Panc1 (cell line): Measurements from ENCODE around the gene COX17. TPM values are rescaled to one million over a fixed set of nuclear protein-coding genes. Genes with fewer than 3 reads are reported as not detected.

Experiments used
- ATAC-seq: fragments of 200-7000 bp; cut with Tn5 transposase; 2 replicates; pipeline ENCODE4 v1.9.1; 2020; ENCODE audit warnings: mild to moderate bottlenecking, moderate library complexity
- BruUV-seq: library from RNA; stranded (reverse); fragments of 400-500 nt; replicated peaks from 2 replicates; lab custom pipeline; 2021; lab: Mats Ljungman, UMichigan
- CTCF ChIA-PET: fragments of 300-600 bp; sonication (Branson Sonifier 250); formaldehyde crosslinking; loops from one replicate; lab custom pipeline; 2022; ENCODE audit warnings: antibody characterized with exemption; lab: Charles Lee
- POLR2A ChIA-PET: fragments of 300-600 bp; sonication (Branson Sonifier 250); formaldehyde crosslinking; loops from one replicate; lab custom pipeline; 2022; ENCODE audit warnings: antibody characterized with exemption; lab: Charles Lee
- DNase-seq: peaks from one replicate; pipeline ENCODE4 v3.0.0-alpha.2; 2010; ENCODE audit warnings: low read depth, low spot score
- H3K27ac ChIP-seq: 2 replicates; pipeline ENCODE4 v1.5.1; 2011; ENCODE audit warnings: mild to moderate bottlenecking, low read length, inconsistent platforms
- H3K27me3 ChIP-seq: fragments of 200-500 bp; sonication (Bioruptor generic); 2 replicates; pipeline ENCODE4 v1.6.0; 2014; ENCODE audit warnings: low read length, inconsistent platforms; ENCODE audit not compliant: control insufficient read depth, insufficient read depth
- H3K36me3 ChIP-seq: fragments of 200-500 bp; sonication (Bioruptor generic); 2 replicates; pipeline ENCODE4 v1.5.1; 2014; ENCODE audit warnings: inconsistent platforms, mild to moderate bottlenecking, low read length, moderate library complexity; ENCODE audit not compliant: control insufficient read depth, insufficient read depth
- H3K4me1 ChIP-seq: 2 replicates; pipeline ENCODE4 v1.5.1; 2011; ENCODE audit warnings: inconsistent platforms, mild to moderate bottlenecking, low read length, moderate library complexity; ENCODE audit not compliant: control insufficient read depth, insufficient read depth
- H3K4me3 ChIP-seq, 2 experiments: 2 replicates each; pipeline ENCODE4 v1.5.1; 2011 to 2012; ENCODE audit warnings: low read depth in 2 of 2, low read length in 2 of 2, mild to moderate bottlenecking in 2 of 2, inconsistent platforms in 1 of 2, moderate library complexity in 1 of 2
- H3K9me3 ChIP-seq: fragments of 200-500 bp; sonication (Bioruptor generic); 2 replicates; pipeline ENCODE4 v1.5.1; 2014; ENCODE audit warnings: low read depth, mild to moderate bottlenecking, inconsistent platforms, low read length, moderate library complexity; ENCODE audit not compliant: control insufficient read depth, insufficient read depth
- POLR2AphosphoS5 ChIP-seq: IDR thresholded peaks from 2 replicates; pipeline ENCODE4 v1.6.1; 2012; ENCODE audit warnings: mild to moderate bottlenecking, low read depth, low read length, moderate library complexity
- SIN3A ChIP-seq: IDR thresholded peaks from 2 replicates; pipeline ENCODE4 v1.6.1; 2012; ENCODE audit warnings: low read depth, mild to moderate bottlenecking, low read length, moderate library complexity, borderline replicate concordance; ENCODE audit not compliant: insufficient read depth
- TCF7L2 ChIP-seq: IDR thresholded peaks from 2 replicates; pipeline ENCODE4 v1.6.1; 2011; ENCODE audit warnings: mild to moderate bottlenecking, low read depth, low read length, inconsistent platforms
- in situ Hi-C: cut with HindIII; loops from 2 replicates; pipeline ENCODE4 v1.10.0; 2016; ENCODE audit warnings: low sequenced_read_pairs, low pct_unique_long_range_greater_than_20kb
- intact Hi-C: fragments of 100-400 bp; cut with micrococcal nuclease; formaldehyde crosslinking; loops from one replicate; pipeline ENCODE4 v1.10.0; 2022; ENCODE audit not compliant: unreplicated experiment
- total RNA-seq: library from RNA; stranded (reverse); gene quantifications from one replicate; pipeline ENCODE4 v1.2.1, GENCODE V29; 2021; ENCODE audit not compliant: unreplicated experiment
- TF ChIP-seq, protein P1 (sequence below), 2 experiments: IDR thresholded peaks; 2 replicates each; pipeline ENCODE4 v1.6.1; 2011 to 2012; ENCODE audit warnings: low read depth in 2 of 2, control low read depth in 1 of 2, low read length in 1 of 2, mild to moderate bottlenecking in 1 of 2, moderate library complexity in 1 of 2; ENCODE audit not compliant: insufficient read depth in 1 of 2
- TF ChIP-seq, protein P2 (sequence below): fragments of 450-650 bp; IDR thresholded peaks from 2 replicates; pipeline ENCODE4 v1.5.1; 2017; ENCODE audit warnings: mild to moderate bottlenecking

Gene COX17
- total RNA-seq, 1 experiment from 2014 or later = 81.6 TPM

DNA sequence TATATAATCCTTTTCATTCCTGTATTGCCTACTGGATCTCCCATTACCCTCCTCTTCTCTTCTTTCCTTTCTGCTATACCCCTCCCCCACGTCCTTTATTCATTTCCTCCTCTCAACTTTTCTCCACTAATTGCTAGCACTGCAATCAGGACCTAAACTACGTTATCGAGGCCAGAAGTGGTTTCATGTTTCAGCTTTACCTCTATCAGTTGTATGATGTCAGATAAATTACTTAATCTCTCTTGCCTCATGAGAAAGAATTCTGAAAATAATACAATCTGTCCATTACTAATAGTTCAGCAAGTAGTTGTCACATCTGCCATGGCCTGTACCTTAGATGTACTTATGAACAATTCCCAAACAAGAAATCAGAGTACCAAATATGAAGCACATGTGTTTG lies 27.4 kb downstream of the COX17 start:
- Histone ChIP-seq H3K9me3 (no peaks in the 10 kb centered on the region), H3K4me3 (no peak overlapping the region), H3K36me3 (no peaks in the 10 kb centered on the region), H3K4me1 (no peaks in the 10 kb centered on the region), H3K27me3 (peaks cover 8% of the 10 kb centered on the region; the same call in 1 of the 2 replicates), H3K27ac (no peak overlapping the region)
- ChIA-PET CTCF (no interaction called here), POLR2A (no interaction called here)
- TF ChIP-seq, protein P1, sequence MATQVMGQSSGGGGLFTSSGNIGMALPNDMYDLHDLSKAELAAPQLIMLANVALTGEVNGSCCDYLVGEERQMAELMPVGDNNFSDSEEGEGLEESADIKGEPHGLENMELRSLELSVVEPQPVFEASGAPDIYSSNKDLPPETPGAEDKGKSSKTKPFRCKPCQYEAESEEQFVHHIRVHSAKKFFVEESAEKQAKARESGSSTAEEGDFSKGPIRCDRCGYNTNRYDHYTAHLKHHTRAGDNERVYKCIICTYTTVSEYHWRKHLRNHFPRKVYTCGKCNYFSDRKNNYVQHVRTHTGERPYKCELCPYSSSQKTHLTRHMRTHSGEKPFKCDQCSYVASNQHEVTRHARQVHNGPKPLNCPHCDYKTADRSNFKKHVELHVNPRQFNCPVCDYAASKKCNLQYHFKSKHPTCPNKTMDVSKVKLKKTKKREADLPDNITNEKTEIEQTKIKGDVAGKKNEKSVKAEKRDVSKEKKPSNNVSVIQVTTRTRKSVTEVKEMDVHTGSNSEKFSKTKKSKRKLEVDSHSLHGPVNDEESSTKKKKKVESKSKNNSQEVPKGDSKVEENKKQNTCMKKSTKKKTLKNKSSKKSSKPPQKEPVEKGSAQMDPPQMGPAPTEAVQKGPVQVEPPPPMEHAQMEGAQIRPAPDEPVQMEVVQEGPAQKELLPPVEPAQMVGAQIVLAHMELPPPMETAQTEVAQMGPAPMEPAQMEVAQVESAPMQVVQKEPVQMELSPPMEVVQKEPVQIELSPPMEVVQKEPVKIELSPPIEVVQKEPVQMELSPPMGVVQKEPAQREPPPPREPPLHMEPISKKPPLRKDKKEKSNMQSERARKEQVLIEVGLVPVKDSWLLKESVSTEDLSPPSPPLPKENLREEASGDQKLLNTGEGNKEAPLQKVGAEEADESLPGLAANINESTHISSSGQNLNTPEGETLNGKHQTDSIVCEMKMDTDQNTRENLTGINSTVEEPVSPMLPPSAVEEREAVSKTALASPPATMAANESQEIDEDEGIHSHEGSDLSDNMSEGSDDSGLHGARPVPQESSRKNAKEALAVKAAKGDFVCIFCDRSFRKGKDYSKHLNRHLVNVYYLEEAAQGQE (IDR thresholded peaks at IDR 0.05; ENCODE audit: insufficient read depth in 1 of 2, low read depth in 2 of 2, low read length in 1 of 2) = no peak
- TF ChIP-seq POLR2AphosphoS5 (no peak), SIN3A (no peak), TCF7L2 (no peak)
- TF ChIP-seq, protein P2, sequence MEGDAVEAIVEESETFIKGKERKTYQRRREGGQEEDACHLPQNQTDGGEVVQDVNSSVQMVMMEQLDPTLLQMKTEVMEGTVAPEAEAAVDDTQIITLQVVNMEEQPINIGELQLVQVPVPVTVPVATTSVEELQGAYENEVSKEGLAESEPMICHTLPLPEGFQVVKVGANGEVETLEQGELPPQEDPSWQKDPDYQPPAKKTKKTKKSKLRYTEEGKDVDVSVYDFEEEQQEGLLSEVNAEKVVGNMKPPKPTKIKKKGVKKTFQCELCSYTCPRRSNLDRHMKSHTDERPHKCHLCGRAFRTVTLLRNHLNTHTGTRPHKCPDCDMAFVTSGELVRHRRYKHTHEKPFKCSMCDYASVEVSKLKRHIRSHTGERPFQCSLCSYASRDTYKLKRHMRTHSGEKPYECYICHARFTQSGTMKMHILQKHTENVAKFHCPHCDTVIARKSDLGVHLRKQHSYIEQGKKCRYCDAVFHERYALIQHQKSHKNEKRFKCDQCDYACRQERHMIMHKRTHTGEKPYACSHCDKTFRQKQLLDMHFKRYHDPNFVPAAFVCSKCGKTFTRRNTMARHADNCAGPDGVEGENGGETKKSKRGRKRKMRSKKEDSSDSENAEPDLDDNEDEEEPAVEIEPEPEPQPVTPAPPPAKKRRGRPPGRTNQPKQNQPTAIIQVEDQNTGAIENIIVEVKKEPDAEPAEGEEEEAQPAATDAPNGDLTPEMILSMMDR = no peak
- intact Hi-C loops (no loop called here), in situ Hi-C loops (no loop called here)
- ATAC-seq (no peak), DNase-seq (no peak)
- BruUV-seq = no TSS peak

DNA sequence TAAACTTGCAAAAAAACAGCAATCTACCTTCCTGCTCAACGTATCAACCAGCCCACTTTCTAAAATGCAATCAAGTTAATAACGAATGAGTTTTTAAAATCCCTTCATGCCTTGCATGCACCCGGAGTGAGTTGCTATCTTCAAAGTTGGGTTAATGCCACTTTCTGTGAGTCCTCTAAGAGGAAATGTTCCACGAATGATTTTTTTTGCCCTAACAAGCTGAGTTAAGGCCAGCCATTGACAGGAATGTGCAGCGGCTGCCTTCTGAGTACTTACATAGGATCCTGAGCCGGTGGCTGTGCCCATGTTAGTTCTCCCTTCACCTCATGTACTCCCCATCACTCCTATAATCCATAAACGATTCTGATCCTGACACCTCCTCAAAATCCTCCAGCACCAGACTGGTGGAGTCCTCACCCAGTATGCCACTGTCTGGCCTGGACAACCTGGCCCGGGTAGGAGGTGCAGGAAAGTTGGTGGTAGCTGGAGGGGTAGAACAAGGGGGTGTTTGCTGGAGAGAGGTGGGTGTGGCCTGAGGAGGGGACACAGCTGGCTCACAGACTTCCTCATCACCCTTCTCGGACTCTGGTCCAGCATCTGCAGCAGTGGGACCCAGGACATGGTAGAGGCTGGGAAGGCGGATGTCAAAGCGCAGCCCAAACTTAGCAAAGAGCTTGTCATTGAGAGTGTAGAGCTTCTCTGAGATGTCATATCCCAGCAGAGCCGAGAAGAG lies 29.2 kb downstream of the COX17 start:
- intact Hi-C loops (no loop called here), in situ Hi-C loops (no loop called here)
- ChIA-PET POLR2A (no interaction called here), CTCF (no interaction called here)
- Histone ChIP-seq H3K4me3 (no peak overlapping the region), H3K4me1 (0 out of 2 replicates have a peak, but pooled peaks cover 2% of the 10 kb centered on the region), H3K9me3 (no peaks in the 10 kb centered on the region), H3K36me3 (no peaks in the 10 kb centered on the region), H3K27me3 (peaks cover 8% of the 10 kb centered on the region; the same call in 1 of the 2 replicates), H3K27ac (no peak overlapping the region)
- TF ChIP-seq, protein P1 (IDR thresholded peaks at IDR 0.05; ENCODE audit: insufficient read depth in 1 of 2, low read depth in 2 of 2, low read length in 1 of 2) = no peak
- TF ChIP-seq, protein P2 = no peak
- no peak for TF ChIP-seq POLR2AphosphoS5
- TF ChIP-seq TCF7L2 = no peak
- TF ChIP-seq SIN3A = no peak
- DNase-seq (no peak), ATAC-seq (no peak; the same call in 1 of the 2 replicates)
- BruUV-seq = no TSS peak
